ENCODE data around the gene SYK.

The SYK gene

GRCh38 chr9:90840696-90841095, 39.1 kb downstream of the SYK start (continued):
- no peak for TF ChIP-seq ZNF843 (tag by site-specific recombination; IDR thresholded peaks at IDR 0.05)

- H3K36me3 ChIP-seq (ENCODE audit: control insufficient read depth in 2 of 2, insufficient read depth in 1 of 2, low read length in 2 of 2), result peaks cover 0 to 22% of the 10 kb centered on the region in 2 experiments; a peak in 1 of 3 replicates
- TF ChIP-seq IKZF3 (tag by site-specific recombination; IDR thresholded peaks at IDR 0.05) (no peak), EGR2 (tag by site-specific recombination; IDR thresholded peaks at IDR 0.05; ENCODE audit: low read depth) (no peak), ZNF76 (tag by site-specific recombination; IDR thresholded peaks at IDR 0.05; ENCODE audit: borderline replicate concordance, low read depth) (no peak), MYNN (tag by site-specific recombination; IDR thresholded peaks at IDR 0.05; ENCODE audit: borderline replicate concordance) (no peak), ZNF16 (tag by site-specific recombination; IDR thresholded peaks at IDR 0.05; ENCODE audit: low read depth) (no peak), ZNF785 (tag by site-specific recombination; IDR thresholded peaks at IDR 0.05) (peak; percentile 27; the same call in 1 of the 2 replicates), ZNF391 (tag by site-specific recombination; IDR thresholded peaks at IDR 0.05; ENCODE audit: borderline replicate concordance, low read depth) (no peak), ZSCAN4 (tag by site-specific recombination; IDR thresholded peaks at IDR 0.05) (no peak)
- TF ChIP-seq, protein P1, sequence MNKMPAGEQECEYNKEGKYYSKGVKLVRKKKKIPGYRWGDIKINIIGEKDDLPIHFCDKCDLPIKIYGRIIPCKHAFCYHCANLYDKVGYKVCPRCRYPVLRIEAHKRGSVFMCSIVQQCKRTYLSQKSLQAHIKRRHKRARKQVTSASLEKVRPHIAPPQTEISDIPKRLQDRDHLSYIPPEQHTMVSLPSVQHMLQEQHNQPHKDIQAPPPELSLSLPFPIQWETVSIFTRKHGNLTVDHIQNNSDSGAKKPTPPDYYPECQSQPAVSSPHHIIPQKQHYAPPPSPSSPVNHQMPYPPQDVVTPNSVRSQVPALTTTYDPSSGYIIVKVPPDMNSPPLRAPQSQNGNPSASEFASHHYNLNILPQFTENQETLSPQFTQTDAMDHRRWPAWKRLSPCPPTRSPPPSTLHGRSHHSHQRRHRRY (tag by site-specific recombination; IDR thresholded peaks at IDR 0.05), result 0 out of 2 replicates have a peak, but pooled peaks have one; percentile 48
- POLR2A ChIA-PET, result no interaction called here
- no peaks in the 10 kb centered on the region for H3K9me3 ChIP-seq (ENCODE audit: control insufficient read depth, insufficient read depth, low read depth, low read length)
- no peaks in the 10 kb centered on the region for H3K4me1 ChIP-seq (ENCODE audit: control insufficient read depth, insufficient read depth, low read length)
- H3K4me3 ChIP-seq (ENCODE audit: low read depth, low read length), result no peak overlapping the region
- no peak overlapping the region for H3K27ac ChIP-seq (ENCODE audit: extremely low read depth, low read depth, low read length)
- CTCF ChIA-PET, result no interaction called here
These were observed 39.6 kb downstream of the SYK start for GRCh38 chr9:90841213-90841612.

DNA sequence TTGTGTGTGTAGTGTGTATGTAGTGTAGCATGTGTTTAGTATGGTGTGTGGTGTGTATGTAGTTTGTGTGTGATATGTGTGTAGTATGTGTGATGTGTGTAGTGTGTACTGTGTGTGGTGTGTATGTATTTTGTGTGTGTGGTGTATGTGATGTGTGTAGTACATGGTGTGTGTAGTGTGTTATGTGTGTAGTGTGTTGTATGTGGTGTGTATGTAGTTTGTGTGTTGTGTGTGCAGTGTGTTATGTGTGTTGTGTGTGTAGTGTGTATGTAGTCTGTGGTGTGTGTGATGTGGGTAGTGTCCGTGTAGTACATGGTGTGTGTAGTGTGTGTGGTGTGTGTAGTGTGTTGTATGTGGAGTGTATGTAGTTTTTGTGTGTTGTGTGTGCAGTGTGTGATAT, 40.0 kb downstream of the SYK start:
- Histone ChIP-seq H3K27ac (ENCODE audit: extremely low read depth, low read depth, low read length) (no peak overlapping the region), H3K4me1 (ENCODE audit: control insufficient read depth, insufficient read depth, low read length) (no peaks in the 10 kb centered on the region), H3K36me3 (ENCODE audit: control insufficient read depth in 2 of 2, insufficient read depth in 1 of 2, low read length in 2 of 2) (peaks cover 0 to 24% of the 10 kb centered on the region in 2 experiments; a peak in 1 of 3 replicates), H3K9me3 (ENCODE audit: control insufficient read depth, insufficient read depth, low read depth, low read length) (no peaks in the 10 kb centered on the region), H3K4me3 (ENCODE audit: low read depth, low read length) (no peak overlapping the region)
- TF ChIP-seq ZNF626 (tag by site-specific recombination; IDR thresholded peaks at IDR 0.05) (no peak), SP7 (tag by site-specific recombination; IDR thresholded peaks at IDR 0.05) (no peak), BCL11A (tag by site-specific recombination; IDR thresholded peaks at IDR 0.05; ENCODE audit: low read depth) (no peak), ZBTB8A (tag by site-specific recombination; IDR thresholded peaks at IDR 0.05) (no peak), ZNF140 (tag by site-specific recombination; IDR thresholded peaks at IDR 0.05) (no peak), MZF1 (tag by site-specific recombination; IDR thresholded peaks at IDR 0.05; ENCODE audit: borderline replicate concordance) (no peak), ZBTB20 (tag by site-specific recombination; IDR thresholded peaks at IDR 0.05) (0 out of 2 replicates have a peak, but pooled peaks have one; percentile 4), ZNF843 (tag by site-specific recombination; IDR thresholded peaks at IDR 0.05) (no peak), ZNF112 (tag by site-specific recombination; IDR thresholded peaks at IDR 0.05) (no peak)
- TF ChIP-seq, protein P2, sequence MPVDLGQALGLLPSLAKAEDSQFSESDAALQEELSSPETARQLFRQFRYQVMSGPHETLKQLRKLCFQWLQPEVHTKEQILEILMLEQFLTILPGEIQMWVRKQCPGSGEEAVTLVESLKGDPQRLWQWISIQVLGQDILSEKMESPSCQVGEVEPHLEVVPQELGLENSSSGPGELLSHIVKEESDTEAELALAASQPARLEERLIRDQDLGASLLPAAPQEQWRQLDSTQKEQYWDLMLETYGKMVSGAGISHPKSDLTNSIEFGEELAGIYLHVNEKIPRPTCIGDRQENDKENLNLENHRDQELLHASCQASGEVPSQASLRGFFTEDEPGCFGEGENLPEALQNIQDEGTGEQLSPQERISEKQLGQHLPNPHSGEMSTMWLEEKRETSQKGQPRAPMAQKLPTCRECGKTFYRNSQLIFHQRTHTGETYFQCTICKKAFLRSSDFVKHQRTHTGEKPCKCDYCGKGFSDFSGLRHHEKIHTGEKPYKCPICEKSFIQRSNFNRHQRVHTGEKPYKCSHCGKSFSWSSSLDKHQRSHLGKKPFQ (tag by site-specific recombination; IDR thresholded peaks at IDR 0.05), result peak; percentile 88
- ChIA-PET POLR2A (no interaction called here), CTCF (no interaction called here)

Data from HEK293 (cell line).